ENCODE data around the gene P4HB.

DNA sequence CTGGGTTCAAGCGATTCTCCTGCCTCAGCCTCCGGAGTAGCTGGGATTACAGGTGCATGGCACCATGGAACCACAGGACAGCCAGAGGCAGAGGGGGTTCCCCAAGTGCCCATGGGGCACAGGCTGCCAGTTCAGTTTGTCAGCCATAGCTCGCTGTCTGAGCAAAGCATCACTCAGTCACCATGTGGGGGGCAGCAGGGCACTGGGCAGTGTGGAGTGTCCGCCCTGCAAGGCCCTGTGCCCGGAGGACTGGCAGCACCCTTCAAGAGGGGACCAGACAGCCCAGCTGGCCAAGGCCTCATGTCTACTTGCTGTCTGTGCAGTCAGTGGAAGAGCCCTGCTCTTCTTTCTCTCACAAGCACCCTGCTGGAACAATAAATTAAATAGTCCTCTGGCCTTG, 24.6 kb upstream of the P4HB start:
- TF ChIP-seq, protein P1, sequence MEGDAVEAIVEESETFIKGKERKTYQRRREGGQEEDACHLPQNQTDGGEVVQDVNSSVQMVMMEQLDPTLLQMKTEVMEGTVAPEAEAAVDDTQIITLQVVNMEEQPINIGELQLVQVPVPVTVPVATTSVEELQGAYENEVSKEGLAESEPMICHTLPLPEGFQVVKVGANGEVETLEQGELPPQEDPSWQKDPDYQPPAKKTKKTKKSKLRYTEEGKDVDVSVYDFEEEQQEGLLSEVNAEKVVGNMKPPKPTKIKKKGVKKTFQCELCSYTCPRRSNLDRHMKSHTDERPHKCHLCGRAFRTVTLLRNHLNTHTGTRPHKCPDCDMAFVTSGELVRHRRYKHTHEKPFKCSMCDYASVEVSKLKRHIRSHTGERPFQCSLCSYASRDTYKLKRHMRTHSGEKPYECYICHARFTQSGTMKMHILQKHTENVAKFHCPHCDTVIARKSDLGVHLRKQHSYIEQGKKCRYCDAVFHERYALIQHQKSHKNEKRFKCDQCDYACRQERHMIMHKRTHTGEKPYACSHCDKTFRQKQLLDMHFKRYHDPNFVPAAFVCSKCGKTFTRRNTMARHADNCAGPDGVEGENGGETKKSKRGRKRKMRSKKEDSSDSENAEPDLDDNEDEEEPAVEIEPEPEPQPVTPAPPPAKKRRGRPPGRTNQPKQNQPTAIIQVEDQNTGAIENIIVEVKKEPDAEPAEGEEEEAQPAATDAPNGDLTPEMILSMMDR (IDR thresholded peaks at IDR 0.05), result no peak
- TF ChIP-seq SMC3 (IDR thresholded peaks at IDR 0.05; ENCODE audit: low read depth, low read length) (no peak), FOXM1 (IDR thresholded peaks at IDR 0.05; ENCODE audit: low read depth) (no peak), POLR2AphosphoS5 (IDR thresholded peaks at IDR 0.05; ENCODE audit: low read depth, low read length) (no peak), RAD21 (IDR thresholded peaks at IDR 0.05; ENCODE audit: low read length) (no peak), TAF1 (IDR thresholded peaks at IDR 0.05; ENCODE audit: borderline replicate concordance, low read depth, low read length) (no peak), EP300 (IDR thresholded peaks at IDR 0.05; ENCODE audit: borderline replicate concordance in 1 of 2, low read depth in 1 of 2, low read length in 1 of 2) (no peak), FOXJ3 (CRISPR knock-in tag; IDR thresholded peaks at IDR 0.05) (no peak)
- TF ChIP-seq, protein P2, sequence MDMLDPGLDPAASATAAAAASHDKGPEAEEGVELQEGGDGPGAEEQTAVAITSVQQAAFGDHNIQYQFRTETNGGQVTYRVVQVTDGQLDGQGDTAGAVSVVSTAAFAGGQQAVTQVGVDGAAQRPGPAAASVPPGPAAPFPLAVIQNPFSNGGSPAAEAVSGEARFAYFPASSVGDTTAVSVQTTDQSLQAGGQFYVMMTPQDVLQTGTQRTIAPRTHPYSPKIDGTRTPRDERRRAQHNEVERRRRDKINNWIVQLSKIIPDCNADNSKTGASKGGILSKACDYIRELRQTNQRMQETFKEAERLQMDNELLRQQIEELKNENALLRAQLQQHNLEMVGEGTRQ (IDR thresholded peaks at IDR 0.05; ENCODE audit: borderline replicate concordance, low read depth, low read length), result no peak
- TF ChIP-seq, protein P3, sequence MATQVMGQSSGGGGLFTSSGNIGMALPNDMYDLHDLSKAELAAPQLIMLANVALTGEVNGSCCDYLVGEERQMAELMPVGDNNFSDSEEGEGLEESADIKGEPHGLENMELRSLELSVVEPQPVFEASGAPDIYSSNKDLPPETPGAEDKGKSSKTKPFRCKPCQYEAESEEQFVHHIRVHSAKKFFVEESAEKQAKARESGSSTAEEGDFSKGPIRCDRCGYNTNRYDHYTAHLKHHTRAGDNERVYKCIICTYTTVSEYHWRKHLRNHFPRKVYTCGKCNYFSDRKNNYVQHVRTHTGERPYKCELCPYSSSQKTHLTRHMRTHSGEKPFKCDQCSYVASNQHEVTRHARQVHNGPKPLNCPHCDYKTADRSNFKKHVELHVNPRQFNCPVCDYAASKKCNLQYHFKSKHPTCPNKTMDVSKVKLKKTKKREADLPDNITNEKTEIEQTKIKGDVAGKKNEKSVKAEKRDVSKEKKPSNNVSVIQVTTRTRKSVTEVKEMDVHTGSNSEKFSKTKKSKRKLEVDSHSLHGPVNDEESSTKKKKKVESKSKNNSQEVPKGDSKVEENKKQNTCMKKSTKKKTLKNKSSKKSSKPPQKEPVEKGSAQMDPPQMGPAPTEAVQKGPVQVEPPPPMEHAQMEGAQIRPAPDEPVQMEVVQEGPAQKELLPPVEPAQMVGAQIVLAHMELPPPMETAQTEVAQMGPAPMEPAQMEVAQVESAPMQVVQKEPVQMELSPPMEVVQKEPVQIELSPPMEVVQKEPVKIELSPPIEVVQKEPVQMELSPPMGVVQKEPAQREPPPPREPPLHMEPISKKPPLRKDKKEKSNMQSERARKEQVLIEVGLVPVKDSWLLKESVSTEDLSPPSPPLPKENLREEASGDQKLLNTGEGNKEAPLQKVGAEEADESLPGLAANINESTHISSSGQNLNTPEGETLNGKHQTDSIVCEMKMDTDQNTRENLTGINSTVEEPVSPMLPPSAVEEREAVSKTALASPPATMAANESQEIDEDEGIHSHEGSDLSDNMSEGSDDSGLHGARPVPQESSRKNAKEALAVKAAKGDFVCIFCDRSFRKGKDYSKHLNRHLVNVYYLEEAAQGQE (IDR thresholded peaks at IDR 0.05; ENCODE audit: low read depth, low read length), result no peak
- TF ChIP-seq, protein P4, sequence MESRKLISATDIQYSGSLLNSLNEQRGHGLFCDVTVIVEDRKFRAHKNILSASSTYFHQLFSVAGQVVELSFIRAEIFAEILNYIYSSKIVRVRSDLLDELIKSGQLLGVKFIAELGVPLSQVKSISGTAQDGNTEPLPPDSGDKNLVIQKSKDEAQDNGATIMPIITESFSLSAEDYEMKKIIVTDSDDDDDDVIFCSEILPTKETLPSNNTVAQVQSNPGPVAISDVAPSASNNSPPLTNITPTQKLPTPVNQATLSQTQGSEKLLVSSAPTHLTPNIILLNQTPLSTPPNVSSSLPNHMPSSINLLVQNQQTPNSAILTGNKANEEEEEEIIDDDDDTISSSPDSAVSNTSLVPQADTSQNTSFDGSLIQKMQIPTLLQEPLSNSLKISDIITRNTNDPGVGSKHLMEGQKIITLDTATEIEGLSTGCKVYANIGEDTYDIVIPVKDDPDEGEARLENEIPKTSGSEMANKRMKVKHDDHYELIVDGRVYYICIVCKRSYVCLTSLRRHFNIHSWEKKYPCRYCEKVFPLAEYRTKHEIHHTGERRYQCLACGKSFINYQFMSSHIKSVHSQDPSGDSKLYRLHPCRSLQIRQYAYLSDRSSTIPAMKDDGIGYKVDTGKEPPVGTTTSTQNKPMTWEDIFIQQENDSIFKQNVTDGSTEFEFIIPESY (IDR thresholded peaks at IDR 0.05; ENCODE audit: borderline replicate concordance, low read depth), result no peak

All from SK-N-SH (cell line).